GM19438 (cell line): ENCODE measurements around the gene USP2.

Experiments
- ATAC-seq: cut with Tn5 transposase; IDR thresholded peaks from one replicate; pipeline ENCODE4 v1.9.1; 2021; ENCODE audit warnings: low read depth; ENCODE audit not compliant: unreplicated experiment

USP2 gene

DNA sequence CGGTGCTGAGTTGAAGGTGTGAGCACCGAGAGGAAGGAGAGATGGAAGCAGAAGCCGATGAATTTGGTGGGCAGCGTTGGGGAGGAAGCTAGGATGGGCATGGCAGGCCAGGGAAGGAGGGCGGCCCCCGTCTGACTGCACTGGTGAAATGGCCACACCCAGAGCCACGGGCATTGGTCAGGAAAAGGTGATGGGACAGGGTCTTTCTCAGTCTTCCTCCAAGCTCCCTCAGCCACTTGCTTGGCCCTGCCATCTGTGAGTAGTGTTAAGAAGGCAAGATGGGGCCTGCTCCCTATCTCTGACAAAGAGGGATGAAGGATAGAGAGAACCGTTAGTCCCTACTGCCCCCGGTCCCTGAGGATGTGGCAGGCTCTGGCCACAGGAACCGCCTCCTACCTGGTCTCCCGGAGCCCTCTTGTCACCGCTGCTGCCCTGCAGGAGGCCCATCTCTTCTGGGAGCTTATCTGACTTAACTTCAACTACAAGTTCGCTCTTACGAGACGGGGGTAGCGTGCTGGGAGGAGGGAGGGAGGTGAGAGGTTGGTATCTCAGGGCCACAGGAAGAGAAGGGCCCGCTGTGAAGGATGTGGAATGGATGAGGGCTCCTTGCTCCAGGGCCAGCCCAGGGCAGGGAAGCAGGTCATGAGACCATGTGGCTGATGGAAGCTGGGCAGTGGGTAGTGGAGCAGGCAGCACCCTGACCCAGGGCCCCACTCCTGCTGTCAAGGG is 71.4 kb downstream of the USP2 start:
- ATAC-seq: no peak

DNA sequence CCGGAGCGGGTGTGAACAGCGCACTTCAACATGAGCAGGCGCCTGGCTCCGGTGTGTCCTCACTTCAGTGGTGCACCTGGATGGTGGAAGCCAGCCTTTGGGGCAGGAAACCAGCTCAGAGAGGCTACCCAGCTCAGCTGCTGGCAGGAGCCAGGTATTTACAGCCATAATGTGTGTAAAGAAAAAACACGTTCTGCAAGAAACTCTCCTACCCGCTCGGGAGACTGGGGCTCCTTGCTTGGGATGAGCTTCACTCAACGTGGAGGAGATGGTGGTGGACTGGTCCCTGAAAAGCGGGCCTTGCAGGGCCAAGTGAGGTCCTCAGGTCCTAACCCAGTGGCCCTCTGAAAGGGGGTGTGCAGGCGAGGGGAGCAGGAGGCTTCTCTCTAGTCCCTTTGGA is 72.1 kb downstream of the USP2 start:
- ATAC-seq: no peak

GRCh38 chr11:119307974-119308373 is 73.5 kb downstream of the USP2 start:
- no peak for ATAC-seq

DNA sequence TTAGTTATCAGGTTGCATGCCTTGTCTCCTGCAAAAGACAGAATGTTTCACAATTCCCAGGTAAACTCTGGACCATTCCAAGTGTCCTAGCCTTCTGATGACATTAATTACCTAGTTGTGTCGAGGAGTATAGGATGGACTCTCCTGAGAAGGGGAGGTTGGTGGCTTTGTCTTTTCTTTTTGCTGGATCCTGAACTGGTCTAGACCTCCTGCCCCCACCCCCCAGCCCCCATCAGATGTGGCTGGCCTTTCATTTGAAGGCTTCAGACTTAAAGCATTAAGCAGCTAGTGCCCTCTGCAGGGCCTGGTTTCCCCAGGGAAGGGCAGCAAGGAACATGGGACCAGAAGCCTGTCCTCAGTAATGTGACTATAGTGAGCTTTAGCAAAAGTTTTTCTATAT is 74.3 kb downstream of the USP2 start:
- ATAC-seq: no peak

DNA sequence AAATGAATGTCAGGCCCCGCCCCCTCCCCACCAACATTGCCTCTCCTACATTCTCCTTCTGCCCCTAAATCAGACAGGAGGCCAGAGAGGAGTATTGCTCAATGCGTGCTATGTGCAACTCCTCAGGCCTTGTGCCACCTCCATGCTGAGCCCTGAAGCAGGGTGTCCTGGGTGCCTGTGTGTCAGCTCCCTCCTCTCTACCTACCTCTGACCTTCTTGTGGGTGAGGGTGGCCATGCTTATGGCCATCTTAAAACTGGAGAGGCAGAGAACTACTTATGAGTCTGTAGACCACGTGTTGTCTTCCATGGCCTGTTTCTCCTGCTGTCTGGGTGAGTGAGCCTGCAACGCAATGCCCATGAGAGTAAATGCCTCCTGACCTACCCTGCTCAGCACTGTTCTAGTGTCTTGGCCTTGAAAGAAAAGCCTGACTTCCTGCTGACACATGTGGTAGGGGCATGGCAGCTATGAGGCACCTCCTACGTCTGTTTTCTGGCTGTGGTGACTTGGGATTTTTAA is 75.1 kb downstream of the USP2 start:
- ATAC-seq: no peak

- no peak for ATAC-seq
Observed at GRCh38 chr11:119305556-119306372, 75.7 kb downstream of the USP2 start.
